HUES6 (cell line): ENCODE results near the gene WDR38.

Experiments
- H3K27ac ChIP-seq: 2 replicates; pipeline ENCODE4 v1.7.0; 2013; ENCODE audit warnings: low read depth, mild to moderate bottlenecking, low read length, inconsistent platforms
- H3K27me3 ChIP-seq: 2 replicates; pipeline ENCODE4 v1.6.1; 2013; ENCODE audit warnings: low read length; ENCODE audit not compliant: control insufficient read depth, insufficient read depth
- H3K36me3 ChIP-seq: 2 replicates; pipeline ENCODE4 v1.6.1; 2013; ENCODE audit warnings: low read length; ENCODE audit not compliant: control insufficient read depth, insufficient read depth
- H3K4me1 ChIP-seq: 2 replicates; pipeline ENCODE4 v1.6.1; 2013; ENCODE audit warnings: low read length; ENCODE audit not compliant: control insufficient read depth, insufficient read depth
- H3K4me3 ChIP-seq: 2 replicates; pipeline ENCODE4 v1.5.1; 2013; ENCODE audit warnings: low read depth, low read length
- H3K9ac ChIP-seq: one replicate; pipeline ENCODE4 v1.6.1; 2013; ENCODE audit warnings: mild to moderate bottlenecking, low read length
- H3K9me3 ChIP-seq: 2 replicates; pipeline ENCODE4 v1.6.1; 2013; ENCODE audit warnings: low read depth, low read length; ENCODE audit not compliant: control insufficient read depth, insufficient read depth

WDR38 gene

DNA sequence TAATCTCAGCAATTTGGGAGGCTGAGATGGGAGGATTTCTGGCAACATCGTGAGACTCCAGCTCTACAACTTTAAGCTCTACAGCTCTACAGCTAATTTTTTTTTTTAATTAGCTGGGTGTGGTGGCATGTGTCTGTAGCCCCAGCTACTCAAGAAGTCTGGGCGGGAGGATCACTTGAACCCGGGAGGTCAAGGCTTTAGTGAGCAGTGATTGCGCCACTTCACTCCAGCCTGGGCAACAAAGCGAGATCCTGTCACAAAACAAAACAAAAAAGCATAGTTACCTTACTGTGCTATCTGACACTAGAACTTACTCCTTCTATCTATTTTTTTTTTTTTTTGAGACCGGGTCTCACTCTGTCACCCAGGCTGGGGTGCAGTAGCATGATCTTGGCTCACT, 6.3 kb upstream of the WDR38 start:
- no peaks in the 10 kb centered on the region for H3K27me3 ChIP-seq
- no peaks in the 10 kb centered on the region for H3K9me3 ChIP-seq
- H3K4me1 ChIP-seq = peaks cover under 1% of the 10 kb centered on the region; the same call in 1 of the 2 replicates
- no peak overlapping the region for H3K4me3 ChIP-seq
- H3K36me3 ChIP-seq = no peaks in the 10 kb centered on the region
- no peak overlapping the region for H3K9ac ChIP-seq
- no peak overlapping the region for H3K27ac ChIP-seq

- Histone ChIP-seq H3K4me3 (no peak overlapping the region), H3K4me1 (peaks cover 8% of the 10 kb centered on the region; the same call in 1 of the 2 replicates), H3K27me3 (no peaks in the 10 kb centered on the region), H3K27ac (no peak overlapping the region), H3K36me3 (no peaks in the 10 kb centered on the region), H3K9me3 (no peaks in the 10 kb centered on the region), H3K9ac (no peak overlapping the region)
Measured at GRCh38 chr9:124849801-124850200, 3.5 kb upstream of the WDR38 start.

DNA sequence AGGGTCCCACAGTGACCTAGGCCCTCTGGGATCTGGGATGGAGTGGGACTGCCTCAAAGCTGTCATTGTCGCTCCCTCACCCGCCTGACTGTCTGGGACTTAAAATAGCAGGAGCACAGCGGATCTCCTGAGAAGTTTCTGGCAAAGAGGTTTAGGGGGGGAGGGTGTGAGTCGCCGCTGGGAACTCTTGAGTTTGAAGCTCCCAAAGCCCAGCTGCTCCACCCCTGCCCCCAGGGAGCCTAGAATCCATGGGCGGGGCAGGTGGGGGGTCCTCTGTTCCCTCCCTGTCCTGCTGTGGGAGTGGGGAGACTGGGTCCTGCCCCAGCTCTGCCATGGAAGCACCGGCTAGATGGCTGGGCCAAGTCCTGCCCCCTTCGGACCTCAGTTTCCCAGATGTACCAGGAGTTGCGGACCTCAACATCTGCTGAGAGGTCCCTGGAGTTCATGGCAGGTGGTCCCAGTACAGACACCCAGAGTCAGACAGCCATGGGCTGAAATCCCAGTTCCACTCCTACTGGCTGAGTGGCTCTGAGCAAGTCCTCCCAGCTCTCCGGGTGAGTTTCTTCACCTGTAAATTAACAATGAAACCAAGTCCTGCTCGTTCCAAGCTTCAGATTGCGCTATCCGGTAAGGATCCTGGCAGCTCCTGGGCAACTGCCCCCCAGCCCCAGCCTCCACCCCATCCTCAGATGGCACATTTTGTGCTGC, 985 bp upstream of the WDR38 start:
- Histone ChIP-seq H3K27me3 (no peaks in the 10 kb centered on the region), H3K9me3 (no peaks in the 10 kb centered on the region), H3K4me3 (peak overlapping the region; percentile 74), H3K4me1 (peaks cover 8% of the 10 kb centered on the region; the same call in 1 of the 2 replicates), H3K27ac (no peak overlapping the region), H3K9ac (no peak overlapping the region), H3K36me3 (peaks cover 8% of the 10 kb centered on the region)

DNA sequence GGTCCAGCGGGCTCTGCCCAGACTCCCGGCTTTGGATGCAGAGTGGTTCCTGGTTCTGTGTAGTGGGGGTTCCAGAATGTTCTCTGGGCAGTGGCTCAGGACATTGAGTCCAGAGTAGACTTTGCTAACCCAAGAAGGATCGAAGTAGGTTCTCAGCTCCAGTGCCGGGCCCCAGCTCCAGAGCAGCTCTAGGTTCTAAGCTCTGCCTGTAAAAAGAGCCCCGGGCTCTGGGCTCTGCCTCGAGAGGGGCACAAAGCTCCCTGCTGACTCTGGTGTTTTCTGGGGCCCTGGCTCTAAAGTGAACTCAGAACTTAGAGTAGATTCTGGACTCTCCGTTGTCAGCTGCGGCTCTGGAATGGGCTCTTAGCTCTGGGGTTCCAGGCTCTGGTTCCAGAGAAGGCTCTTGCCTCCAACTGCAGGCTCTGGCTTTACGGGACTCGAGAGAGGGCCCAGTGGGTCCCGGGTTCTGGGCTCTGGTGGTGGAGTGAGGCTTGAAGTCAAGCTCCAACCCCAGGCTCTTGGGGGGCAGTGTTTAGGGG, 414 bp downstream of the WDR38 start:
- no peaks in the 10 kb centered on the region for H3K27me3 ChIP-seq
- H3K9ac ChIP-seq = peak overlapping the region; percentile 57
- peaks cover 22% of the 10 kb centered on the region for H3K36me3 ChIP-seq
- H3K9me3 ChIP-seq = no peaks in the 10 kb centered on the region
- H3K27ac ChIP-seq = no peak overlapping the region
- peak overlapping the region; percentile 74 for H3K4me3 ChIP-seq
- H3K4me1 ChIP-seq = peaks cover 8% of the 10 kb centered on the region; the same call in 1 of the 2 replicates

GRCh38 chr9:124854161-124854560, 901 bp downstream of the WDR38 start:
- H3K36me3 ChIP-seq = peaks cover 27% of the 10 kb centered on the region
- H3K4me3 ChIP-seq = no peak overlapping the region
- no peaks in the 10 kb centered on the region for H3K9me3 ChIP-seq
- H3K27me3 ChIP-seq = no peaks in the 10 kb centered on the region
- no peak overlapping the region for H3K27ac ChIP-seq
- H3K4me1 ChIP-seq = peaks cover 8% of the 10 kb centered on the region; the same call in 1 of the 2 replicates
- H3K9ac ChIP-seq = no peak overlapping the region

DNA sequence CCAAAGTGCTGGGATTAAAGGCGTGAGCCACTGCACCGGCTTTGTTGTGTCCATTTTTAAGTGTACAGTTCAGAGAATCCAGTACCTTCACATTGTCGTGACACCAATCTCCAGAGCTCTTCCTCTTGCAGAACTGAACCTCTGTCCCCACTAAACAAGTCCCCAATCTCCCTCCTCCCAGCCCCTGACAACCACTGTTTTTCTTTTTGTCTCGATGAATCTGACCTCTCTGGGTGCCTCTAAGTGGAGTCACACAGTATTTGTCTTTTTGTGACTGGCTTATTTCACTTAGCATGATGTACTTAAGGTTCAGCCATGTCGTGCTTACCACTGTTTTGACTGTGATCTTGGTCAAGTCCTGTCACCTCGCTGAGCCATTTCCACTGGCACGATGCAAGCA, 1.6 kb downstream of the WDR38 start:
- Histone ChIP-seq H3K9ac (no peak overlapping the region), H3K27me3 (no peaks in the 10 kb centered on the region), H3K27ac (no peak overlapping the region), H3K4me3 (no peak overlapping the region), H3K36me3 (peaks cover 33% of the 10 kb centered on the region), H3K9me3 (no peaks in the 10 kb centered on the region), H3K4me1 (peaks cover 8% of the 10 kb centered on the region; the same call in 1 of the 2 replicates)

DNA sequence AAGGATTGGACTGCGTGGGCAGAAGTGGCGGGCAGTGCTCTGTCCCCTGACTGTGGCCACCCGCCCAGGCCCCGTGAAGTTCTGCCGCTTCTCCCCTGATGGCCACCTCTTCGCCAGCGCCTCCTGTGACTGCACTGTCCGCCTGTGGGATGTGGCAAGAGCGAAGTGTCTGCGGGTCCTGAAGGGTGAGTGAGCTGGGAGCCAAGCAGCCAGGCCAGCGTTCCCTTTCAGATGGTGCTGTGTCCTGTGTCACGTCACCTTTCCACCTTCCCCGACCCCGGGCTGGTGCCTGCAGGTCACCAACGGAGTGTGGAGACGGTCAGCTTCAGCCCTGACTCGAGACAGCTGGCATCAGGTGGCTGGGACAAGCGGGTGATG, 2.3 kb downstream of the WDR38 start:
- Histone ChIP-seq H3K27me3 (no peaks in the 10 kb centered on the region), H3K9me3 (no peaks in the 10 kb centered on the region), H3K36me3 (peaks cover 41% of the 10 kb centered on the region), H3K27ac (no peak overlapping the region), H3K4me1 (peaks cover 14% of the 10 kb centered on the region), H3K9ac (no peak overlapping the region), H3K4me3 (no peak overlapping the region)

GRCh38 chr9:124855944-124856765, 2.9 kb downstream of the WDR38 start:
- Histone ChIP-seq H3K27me3 (no peaks in the 10 kb centered on the region), H3K27ac (no peak overlapping the region), H3K4me3 (no peak overlapping the region), H3K9ac (no peak overlapping the region), H3K4me1 (peaks cover 15% of the 10 kb centered on the region), H3K9me3 (no peaks in the 10 kb centered on the region), H3K36me3 (peaks cover 47% of the 10 kb centered on the region)

- H3K9ac ChIP-seq = no peak overlapping the region
- no peak overlapping the region for H3K4me3 ChIP-seq
- H3K9me3 ChIP-seq = no peaks in the 10 kb centered on the region
- H3K36me3 ChIP-seq = peaks cover 49% of the 10 kb centered on the region
- no peaks in the 10 kb centered on the region for H3K27me3 ChIP-seq
- peaks cover 8% of the 10 kb centered on the region for H3K4me1 ChIP-seq
- no peak overlapping the region for H3K27ac ChIP-seq
Measured at GRCh38 chr9:124857533-124858162, 4.4 kb downstream of the WDR38 start.

- peaks cover 49% of the 10 kb centered on the region for H3K36me3 ChIP-seq
- no peaks in the 10 kb centered on the region for H3K27me3 ChIP-seq
- no peak overlapping the region for H3K27ac ChIP-seq
- no peak overlapping the region for H3K4me3 ChIP-seq
- no peak overlapping the region for H3K9ac ChIP-seq
- peaks cover 7% of the 10 kb centered on the region for H3K4me1 ChIP-seq
- H3K9me3 ChIP-seq = no peaks in the 10 kb centered on the region
Measured at GRCh38 chr9:124858330-124859046, 5.2 kb downstream of the WDR38 start.
